ENCODE measurements around the gene LINGO4.
"Not testable (repeated sequence)": the region's sequence is repeated elsewhere in the genome, so short reads cannot be mapped to it uniquely, and the experiment has no call there.

The LINGO4 gene

GRCh38 chr1:151813271-151813977 is 8.2 kb upstream of the LINGO4 start:
- no peak for DNase-seq

GRCh38 chr1:151811181-151811580 is 6.0 kb upstream of the LINGO4 start:
- DNase-seq = no peak

- no peak for DNase-seq
Measured at GRCh38 chr1:151809985-151810556, 4.9 kb upstream of the LINGO4 start.

GRCh38 chr1:151809290-151809984 is 4.2 kb upstream of the LINGO4 start:
- DNase-seq = no peak

GRCh38 chr1:151807766-151808165 is 2.5 kb upstream of the LINGO4 start:
- no peak for DNase-seq

GRCh38 chr1:151807131-151807530 is 1.9 kb upstream of the LINGO4 start:
- no peak for DNase-seq

- DNase-seq = no peak
Measured at GRCh38 chr1:151806170-151806569, 951 bp upstream of the LINGO4 start.

- DNase-seq = no peak
Measured at GRCh38 chr1:151803915-151804314, 1.3 kb downstream of the LINGO4 start.

GRCh38 chr1:151803164-151803563 is 2.1 kb downstream of the LINGO4 start:
- DNase-seq = no peak

- DNase-seq = no peak
Measured at GRCh38 chr1:151802372-151802771, 2.8 kb downstream of the LINGO4 start.

GRCh38 chr1:151801846-151802245 is 3.4 kb downstream of the LINGO4 start:
- no peak for DNase-seq

GRCh38 chr1:151801310-151801820 is 3.9 kb downstream of the LINGO4 start:
- DNase-seq = no peak

GRCh38 chr1:151800830-151801229 is 4.4 kb downstream of the LINGO4 start:
- DNase-seq = no peak

- DNase-seq = no peak
Measured at GRCh38 chr1:151799179-151800022, 5.8 kb downstream of the LINGO4 start.

- DNase-seq = no peak
Measured at GRCh38 chr1:151798571-151798970, 6.6 kb downstream of the LINGO4 start.

- peak; percentile 3 for DNase-seq
Measured at GRCh38 chr1:151790940-151791651, 14.1 kb downstream of the LINGO4 start.

- peak; percentile 98 for DNase-seq
Measured at GRCh38 chr1:151790071-151790939, 14.9 kb downstream of the LINGO4 start, which contains the start of gene TDRKH. TSS of gene TDRKH (minus strand) at chr1:151790500. CDS start at chr1:151783022, 7,478 bp downstream.

GRCh38 chr1:151787689-151788088 is 17.5 kb downstream of the LINGO4 start:
- DNase-seq = no peak

GRCh38 chr1:151783796-151784195 is 21.4 kb downstream of the LINGO4 start:
- no peak for DNase-seq

- DNase-seq = no peak
Measured at GRCh38 chr1:151782741-151783140, 22.5 kb downstream of the LINGO4 start.

GRCh38 chr1:151782026-151782425 is 23.2 kb downstream of the LINGO4 start:
- DNase-seq = not testable (repeated sequence)
